Measurements from ENCODE around the gene CAMK2A.

GRCh38 chr5:150246429-150246828, 43.1 kb downstream of the CAMK2A start:
- TF ChIP-seq, protein P1, sequence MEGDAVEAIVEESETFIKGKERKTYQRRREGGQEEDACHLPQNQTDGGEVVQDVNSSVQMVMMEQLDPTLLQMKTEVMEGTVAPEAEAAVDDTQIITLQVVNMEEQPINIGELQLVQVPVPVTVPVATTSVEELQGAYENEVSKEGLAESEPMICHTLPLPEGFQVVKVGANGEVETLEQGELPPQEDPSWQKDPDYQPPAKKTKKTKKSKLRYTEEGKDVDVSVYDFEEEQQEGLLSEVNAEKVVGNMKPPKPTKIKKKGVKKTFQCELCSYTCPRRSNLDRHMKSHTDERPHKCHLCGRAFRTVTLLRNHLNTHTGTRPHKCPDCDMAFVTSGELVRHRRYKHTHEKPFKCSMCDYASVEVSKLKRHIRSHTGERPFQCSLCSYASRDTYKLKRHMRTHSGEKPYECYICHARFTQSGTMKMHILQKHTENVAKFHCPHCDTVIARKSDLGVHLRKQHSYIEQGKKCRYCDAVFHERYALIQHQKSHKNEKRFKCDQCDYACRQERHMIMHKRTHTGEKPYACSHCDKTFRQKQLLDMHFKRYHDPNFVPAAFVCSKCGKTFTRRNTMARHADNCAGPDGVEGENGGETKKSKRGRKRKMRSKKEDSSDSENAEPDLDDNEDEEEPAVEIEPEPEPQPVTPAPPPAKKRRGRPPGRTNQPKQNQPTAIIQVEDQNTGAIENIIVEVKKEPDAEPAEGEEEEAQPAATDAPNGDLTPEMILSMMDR (IDR thresholded peaks at IDR 0.05; ENCODE audit: insufficient read depth, low read depth, low read length): no peak
- no peak for TF ChIP-seq EZH2 (IDR thresholded peaks at IDR 0.05; ENCODE audit: insufficient read depth, low read length)
